Esophagus muscularis mucosa (tissue), 4 donors: ENCODE measurements around the gene HMGN4. TPM values are rescaled to one million over a fixed set of nuclear protein-coding genes. Genes with fewer than 3 reads are reported as not detected.
A peak's percentile ranks its signal among the peaks of the same experiment; 100 is the strongest.

Experiments used
- DNase-seq: peaks from one replicate; pipeline ENCODE4 v3.0.0-alpha.2; 2017; ENCODE audit errors: extremely low spot score
- H3K27ac ChIP-seq, 4 donors: fragments of 200-600 bp; sonication (generic); replicated peaks in 1 of 4; 1 replicate in 3 of 4; 2 replicates in 1 of 4; pipeline ENCODE4 v1.5.1; 2016 to 2019; ENCODE audit warnings: mild to moderate bottlenecking in 1 of 4
- H3K27me3 ChIP-seq, 4 donors: fragments of 200-600 bp; sonication (generic); one replicate each; pipeline versions ENCODE4 v1.5.1 to v1.6.0; 2016 to 2019
- H3K36me3 ChIP-seq, 4 donors: fragments of 200-600 bp; sonication (generic); one replicate each; pipeline ENCODE4 v1.5.1; 2016 to 2019
- H3K4me1 ChIP-seq, 4 donors: fragments of 200-600 bp; sonication (generic); one replicate each; pipeline ENCODE4 v1.5.1; 2016 to 2019
- H3K4me3 ChIP-seq, 4 donors: fragments of 200-600 bp; sonication (generic); 1 replicate in 2 of 4; 2 replicates in 2 of 4; pipeline ENCODE4 v1.5.1; 2016 to 2019; ENCODE audit warnings: mild to moderate bottlenecking in 4 of 4, moderate library complexity in 1 of 4
- H3K9me3 ChIP-seq, 4 donors: fragments of 200-600 bp; sonication (generic); 1 replicate in 3 of 4; 2 replicates in 1 of 4; pipeline ENCODE4 v1.5.1; 2016 to 2019
- CTCF ChIP-seq, 3 experiments: fragments of 200-600 bp in 2 of 3; fragments of 450-650 bp in 1 of 3; sonication (generic) in 2 of 3; IDR thresholded peaks; one replicate each; pipeline ENCODE4 v1.5.1; 2017 to 2019; ENCODE audit warnings: antibody characterized with exemption in 3 of 3, mild to moderate bottlenecking in 2 of 3, moderate library complexity in 1 of 3
- EP300 ChIP-seq: sonication (generic); formaldehyde crosslinking; IDR thresholded peaks from one replicate; pipeline ENCODE4 v1.6.1; 2017; ENCODE audit warnings: antibody characterized with exemption
- POLR2A ChIP-seq: fragments of 450-650 bp; IDR thresholded peaks from one replicate; pipeline ENCODE4 v1.6.1; 2017; ENCODE audit warnings: antibody characterized with exemption, moderate library complexity, mild to moderate bottlenecking, low read depth
- POLR2AphosphoS5 ChIP-seq, 2 donors: sonication (generic); formaldehyde crosslinking; IDR thresholded peaks; one replicate each; pipeline ENCODE4 v1.6.1; 2017; ENCODE audit warnings: antibody characterized with exemption in 2 of 2
- WGBS: methylation state at CpG from one replicate; pipeline ENCODE4 v1.1.5; 2018; 5-methylcytosine and 5-hydroxymethylcytosine counted together
- intact Hi-C: fragments of 100-400 bp; cut with DNase I; formaldehyde crosslinking; loops from one replicate; pipeline ENCODE4 v1.15.1; 2023
- total RNA-seq, 4 donors: library from RNA; depleted of rRNA; stranded (reverse); fragments of >200 nt; gene quantifications; one replicate each; pipeline versions ENCODE4 v1.1.0 to v1.2.1, GENCODE V29; 2016

The HMGN4 gene
- total RNA-seq, 4 donors from 2014 or later: 80.2 to 117 (median 86.5) TPM

DNA sequence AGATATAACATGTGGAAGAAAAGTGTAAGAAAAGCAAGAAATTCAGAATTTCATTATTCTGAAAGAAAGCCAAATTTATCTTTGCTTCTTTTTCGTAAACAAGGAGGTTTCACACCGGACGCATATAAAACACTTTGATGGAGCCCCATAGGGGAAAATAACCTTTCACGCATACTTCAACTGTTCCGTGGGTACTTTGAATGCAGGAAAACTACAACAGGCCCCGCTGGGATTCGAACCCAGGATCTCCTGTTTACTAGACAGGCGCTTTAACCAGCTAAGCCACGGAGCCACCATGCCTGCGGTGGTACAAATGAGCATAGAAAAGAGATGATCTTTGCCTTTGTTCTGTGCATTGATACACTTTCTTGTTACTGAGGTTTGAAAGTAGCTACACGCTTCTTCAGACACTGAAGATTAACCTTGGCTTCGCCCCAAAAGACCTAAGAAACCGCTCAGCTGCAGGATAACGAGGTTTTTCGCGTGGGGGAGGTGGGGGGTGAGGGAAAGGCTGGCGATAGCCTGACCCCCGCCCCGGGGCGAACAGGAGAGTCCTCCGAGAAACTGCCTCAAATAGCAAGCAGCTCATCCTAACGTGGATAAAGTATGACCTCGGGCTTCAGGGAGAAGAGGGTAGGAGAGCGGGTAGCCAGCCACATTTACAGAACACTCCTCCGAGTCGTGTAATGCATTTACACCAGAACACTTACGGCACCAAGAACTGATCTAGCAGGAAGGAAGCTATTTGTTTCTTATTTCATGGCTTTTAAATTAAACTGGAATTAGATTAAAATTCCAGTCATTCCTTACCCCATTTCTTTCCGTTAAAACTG is 5.3 kb upstream of the HMGN4 start:
- Histone ChIP-seq H3K36me3 (no peaks in the 10 kb centered on the region), H3K27ac (peak overlapping the region; percentile 85 to 87 (median 86)), H3K4me1 (peaks cover 23 to 32% (median 26%) of the 10 kb centered on the region in 4 donors), H3K4me3 (peak overlapping the region; percentile 62 to 77 (median 70)), H3K9me3 (peaks cover 0 to 5% (median 0%) of the 10 kb centered on the region in 4 donors), H3K27me3 (no peaks in the 10 kb centered on the region)
- TF ChIP-seq EP300 (no peak), POLR2AphosphoS5 (IDR thresholded peaks at IDR 0.05) (peak; percentile 42 to 69)
- intact Hi-C loops: loop anchor here (5.0 kb wide), 2 partner anchors 34 to 76 kb away; partner anchors contain the start of gene BTN2A1
- DNase-seq: peak; percentile 99
- under 1% methylated on average over 28 of the region's 28 CpGs for WGBS

GRCh38 chr6:26533532-26533931 is 4.6 kb upstream of the HMGN4 start:
- Histone ChIP-seq H3K4me3 (peak overlapping the region; percentile 62 to 77 (median 70)), H3K36me3 (no peaks in the 10 kb centered on the region), H3K9me3 (peaks cover 0 to 5% (median 0%) of the 10 kb centered on the region in 4 donors), H3K27ac (peak overlapping the region; percentile 85 to 87 (median 86)), H3K27me3 (no peaks in the 10 kb centered on the region), H3K4me1 (peaks cover 23 to 32% (median 26%) of the 10 kb centered on the region in 4 donors)
- WGBS: 0% methylated on average over 1 of the region's 1 CpG
- TF ChIP-seq EP300 (no peak), CTCF (IDR thresholded peaks at IDR 0.05) (no peak), POLR2AphosphoS5 (IDR thresholded peaks at IDR 0.05) (no peak), POLR2A (no peak)
- intact Hi-C loops: loop anchor here (5.0 kb wide), 2 partner anchors 34 to 76 kb away; partner anchors contain the start of gene BTN2A1
- no peak for DNase-seq

- no peak for TF ChIP-seq POLR2A
- no peak for TF ChIP-seq POLR2AphosphoS5 (IDR thresholded peaks at IDR 0.05)
- TF ChIP-seq EP300: no peak
- no peak for TF ChIP-seq CTCF (IDR thresholded peaks at IDR 0.05)
- no peak for DNase-seq
- peaks cover 35 to 46% (median 38%) of the 10 kb centered on the region in 4 donors for H3K4me1 ChIP-seq
- H3K27ac ChIP-seq: no peak overlapping the region
- WGBS: 57% methylated on average over 6 of the region's 6 CpGs
- H3K9me3 ChIP-seq: peaks cover 0 to 5% (median 0%) of the 10 kb centered on the region in 4 donors
- H3K27me3 ChIP-seq: no peaks in the 10 kb centered on the region
- H3K4me3 ChIP-seq: no peak overlapping the region
- no peaks in the 10 kb centered on the region for H3K36me3 ChIP-seq
- intact Hi-C loops: loop anchor here (5.0 kb wide), 2 partner anchors 32 to 78 kb away; partner anchors contain the start of gene BTN2A1
Measured at GRCh38 chr6:26534681-26535465, 3.3 kb upstream of the HMGN4 start.

GRCh38 chr6:26536571-26537159 is 1.5 kb upstream of the HMGN4 start:
- Histone ChIP-seq H3K4me1 (peaks cover 38 to 63% (median 51%) of the 10 kb centered on the region in 4 donors), H3K27ac (peak overlapping the region; percentile 91 to 97 (median 94)), H3K9me3 (peaks cover 0 to 5% (median 0%) of the 10 kb centered on the region in 4 donors), H3K27me3 (no peaks in the 10 kb centered on the region), H3K4me3 (peak overlapping the region; percentile 76 to 95 (median 82)), H3K36me3 (peaks cover 0 to 11% (median 5%) of the 10 kb centered on the region in 4 donors)
- TF ChIP-seq CTCF (IDR thresholded peaks at IDR 0.05) (no peak), POLR2AphosphoS5 (IDR thresholded peaks at IDR 0.05) (no peak), POLR2A (no peak), EP300 (no peak)
- no peak for DNase-seq
- intact Hi-C loops: no loop called here
- WGBS: 4% methylated on average over 12 of the region's 12 CpGs
